ENCODE data around the gene PAX5. TPM values are rescaled to one million over a fixed set of nuclear protein-coding genes. Genes with fewer than 3 reads are reported as not detected.

PAX5 gene
- total and polyA plus RNA-seq, 9 donors = 0.02 to 0.28 (median 0.05) TPM; not detected in 6

DNA sequence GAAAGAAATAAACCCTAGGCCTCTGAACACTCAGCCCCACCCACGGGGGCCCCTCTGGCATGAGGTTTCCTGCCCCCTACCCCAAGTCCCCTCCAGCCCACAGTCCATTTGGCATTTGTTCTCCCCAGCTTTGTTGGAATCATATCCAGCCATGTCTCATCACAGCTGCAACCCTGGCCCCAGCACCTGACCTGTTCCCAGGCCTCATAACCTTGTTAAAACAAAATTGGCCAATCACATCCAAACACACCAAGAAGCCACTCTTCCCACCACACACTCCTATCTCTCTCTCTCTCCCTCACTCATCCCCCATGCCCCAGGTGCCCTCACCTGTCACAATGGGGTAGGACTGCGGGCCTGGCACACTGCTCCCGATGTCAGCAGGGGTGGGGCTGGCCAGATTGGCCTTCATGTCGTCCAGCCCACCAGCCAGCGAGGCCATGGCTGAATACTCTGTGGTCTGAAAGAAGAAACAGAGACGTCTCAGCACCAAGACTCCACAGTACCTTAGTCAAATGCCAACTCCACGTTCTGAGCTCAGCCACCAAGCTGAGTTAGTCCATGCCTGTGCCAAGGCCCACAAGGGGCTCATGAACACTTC, 110.9 kb downstream of the PAX5 start:
- H3K27me3 ChIP-seq = no peaks in the 10 kb centered on the region
- no peaks in the 10 kb centered on the region for H3K4me1 ChIP-seq (ENCODE audit: insufficient read depth)
- WGBS, 3 donors = 73 to 76% (median 76%) methylated on average over 7 of the region's 7 CpGs
- no peaks in the 10 kb centered on the region for H3K9me3 ChIP-seq
- H3K27ac ChIP-seq = no peak overlapping the region
- intact Hi-C loops (cut with DNase I) = no loop called here
- no peak for DNase-seq
- TF ChIP-seq POLR2A (IDR thresholded peaks at IDR 0.05) = no peak
- TF ChIP-seq CTCF (IDR thresholded peaks at IDR 0.05) = no peak
- no peak for TF ChIP-seq EP300 (IDR thresholded peaks at IDR 0.05)
- no peak overlapping the region for H3K4me3 ChIP-seq
- no peaks in the 10 kb centered on the region for H3K36me3 ChIP-seq

DNA sequence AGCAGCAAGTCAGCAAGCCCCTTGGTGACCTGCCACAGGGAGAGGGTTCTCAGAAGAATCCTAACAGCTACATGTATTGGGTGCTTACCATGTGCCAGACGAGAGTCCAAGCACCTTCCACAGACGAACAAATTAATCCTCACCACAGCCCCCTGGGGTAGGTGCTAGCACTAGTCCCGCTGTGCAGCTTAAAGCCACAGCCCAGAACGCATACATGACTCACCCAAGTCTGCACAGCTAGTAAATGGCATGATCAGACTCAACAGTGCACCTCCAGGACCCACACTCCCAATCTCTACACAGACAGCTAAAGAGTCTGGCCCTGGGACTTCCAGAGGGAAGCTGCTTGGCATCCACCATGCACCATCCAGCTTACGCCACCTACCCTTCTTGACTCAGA, 111.5 kb downstream of the PAX5 start:
- H3K4me3 ChIP-seq = no peak overlapping the region
- H3K27ac ChIP-seq = no peak overlapping the region
- H3K9me3 ChIP-seq = no peaks in the 10 kb centered on the region
- intact Hi-C loops (cut with DNase I) = no loop called here
- H3K4me1 ChIP-seq (ENCODE audit: insufficient read depth) = no peaks in the 10 kb centered on the region
- no peak for DNase-seq
- no peaks in the 10 kb centered on the region for H3K27me3 ChIP-seq
- WGBS, 3 donors = 78 to 85% (median 79%) methylated on average over 5 of the region's 5 CpGs
- TF ChIP-seq POLR2A (IDR thresholded peaks at IDR 0.05) (no peak), EP300 (IDR thresholded peaks at IDR 0.05) (no peak), CTCF (IDR thresholded peaks at IDR 0.05) (no peak)
- no peaks in the 10 kb centered on the region for H3K36me3 ChIP-seq

DNA sequence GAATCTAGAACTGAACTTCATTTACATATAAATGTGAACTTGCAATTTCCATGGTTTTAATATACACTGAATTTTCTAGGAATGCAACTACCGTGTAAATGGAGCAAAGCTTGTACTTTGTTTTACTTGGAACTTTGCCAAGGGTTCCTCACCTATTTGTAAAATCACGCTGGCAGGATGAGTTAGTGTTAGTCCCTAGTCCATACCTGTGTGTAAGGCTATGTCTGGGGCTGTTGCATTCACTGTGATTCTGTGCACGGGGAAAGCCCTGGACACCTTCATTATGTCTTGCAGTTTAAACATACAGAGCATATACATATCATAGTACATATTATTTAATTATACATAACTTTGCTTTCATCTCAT, 119.9 kb downstream of the PAX5 start:
- Histone ChIP-seq H3K4me3 (no peak overlapping the region), H3K36me3 (no peaks in the 10 kb centered on the region), H3K27me3 (no peaks in the 10 kb centered on the region), H3K9me3 (no peaks in the 10 kb centered on the region), H3K4me1 (ENCODE audit: insufficient read depth) (no peaks in the 10 kb centered on the region), H3K27ac (no peak overlapping the region)
- WGBS, 3 donors = 14 to 33% (median 18%) methylated on average over 3 of the region's 3 CpGs
- DNase-seq = no peak
- TF ChIP-seq POLR2A (IDR thresholded peaks at IDR 0.05) = no peak
- no peak for TF ChIP-seq EP300 (IDR thresholded peaks at IDR 0.05)
- no peak for TF ChIP-seq CTCF (IDR thresholded peaks at IDR 0.05)
- intact Hi-C loops (cut with DNase I) = no loop called here

- TF ChIP-seq POLR2A (IDR thresholded peaks at IDR 0.05) = no peak
- no peak for TF ChIP-seq CTCF (IDR thresholded peaks at IDR 0.05)
- TF ChIP-seq EP300 (IDR thresholded peaks at IDR 0.05) = no peak
- Histone ChIP-seq H3K27me3 (no peaks in the 10 kb centered on the region), H3K27ac (no peak overlapping the region), H3K4me1 (ENCODE audit: insufficient read depth) (no peaks in the 10 kb centered on the region), H3K36me3 (no peaks in the 10 kb centered on the region), H3K4me3 (no peak overlapping the region), H3K9me3 (no peaks in the 10 kb centered on the region)
- 42 to 45% (median 43%) methylated on average over 10 of the region's 10 CpGs for WGBS, 3 donors
- intact Hi-C loops (cut with DNase I) = no loop called here
- no peak for DNase-seq
Observed at GRCh38 chr9:36913393-36914211, 120.5 kb downstream of the PAX5 start.

Data from ovary (tissue), 9 donors.